Measurements from ENCODE around the gene SCG2. TPM values are rescaled to one million over a fixed set of nuclear protein-coding genes. Genes with fewer than 3 reads are reported as not detected.

SCG2 gene
- total and polyA plus RNA-seq, 2 of the 4 experiments (the other 2 are of a cell fraction) = 0.36 to 0.46 TPM

- in situ Hi-C loops (cut with MboI; ENCODE audit: low sequenced_read_pairs) (loop anchor here (25.0 kb wide), 1 partner anchor 980 kb away; no protein-coding TSS in a partner anchor), intact Hi-C loops (cut with micrococcal nuclease) (no loop called here), dilution Hi-C loops (cut with HindIII; ENCODE audit: low sequenced_read_pairs, unreplicated experiment) (no loop called here)
- H2AK9ac ChIP-seq (replicated peaks; ENCODE audit: low read depth, low read length, poor library complexity) = peak overlapping the region; percentile 47
- H4K20me1 ChIP-seq (ENCODE audit: insufficient read depth, low read length) = no peaks in the 10 kb centered on the region
- H3K4ac ChIP-seq (ENCODE audit: low read depth, low read length) = no peak overlapping the region
- 0 out of 3 replicates have a peak overlapping the region, but pooled peaks have one; percentile 54 for H2BK15ac ChIP-seq (ENCODE audit: low read depth, low read length)
- H2AFZ ChIP-seq (replicated peaks; ENCODE audit: low read length, poor library complexity) = peak overlapping the region; percentile 5
- no peaks in the 10 kb centered on the region for H3K9me3 ChIP-seq (ENCODE audit: control insufficient read depth, insufficient read depth, low read length)
- H2AK5ac ChIP-seq (ENCODE audit: low read depth, low read length) = peak overlapping the region; percentile 62
- no peak overlapping the region for H2BK20ac ChIP-seq (ENCODE audit: low read depth, low read length)
- no peak overlapping the region for H3K9ac ChIP-seq (ENCODE audit: low read depth, low read length)
- H3K4me1 ChIP-seq (ENCODE audit: control insufficient read depth, insufficient read depth, low read length) = peaks cover 7% of the 10 kb centered on the region
- no peaks in the 10 kb centered on the region for H3K79me1 ChIP-seq (ENCODE audit: low read depth in 1 of 2, low read length in 2 of 2)
- H3K27ac ChIP-seq (ENCODE audit: insufficient read depth, low read length) = no peak overlapping the region
- no peak overlapping the region; the same call in 1 of the 2 replicates for H3K14ac ChIP-seq (replicated peaks; ENCODE audit: low read depth, low read length)
- H3K23ac ChIP-seq (ENCODE audit: low read depth, low read length) = no peak overlapping the region
- H3K4me3 ChIP-seq (ENCODE audit: insufficient read depth, low read depth, low read length) = no peak overlapping the region
- no peak overlapping the region for H3K18ac ChIP-seq (ENCODE audit: low read depth, low read length)
- BruUV-seq (replicated peaks) = no TSS peak
- no peaks in the 10 kb centered on the region for H3K36me3 ChIP-seq (ENCODE audit: control insufficient read depth, insufficient read depth, low read length)
- H3K56ac ChIP-seq (ENCODE audit: extremely low read depth, insufficient read depth, low read length) = no peak overlapping the region
- no peaks in the 10 kb centered on the region for H3K27me3 ChIP-seq (ENCODE audit: control insufficient read depth, insufficient read depth, low read length)
- no peak for ATAC-seq (ENCODE audit: low read depth)
- no peak overlapping the region for H3K4me2 ChIP-seq (ENCODE audit: low read depth, low read length)
- no peak overlapping the region; the same call in 1 of the 2 replicates for H4K91ac ChIP-seq (ENCODE audit: insufficient read depth, low read depth, low read length)
- no peak overlapping the region for H2BK5ac ChIP-seq (ENCODE audit: low read depth, low read length, poor library complexity, severe bottlenecking)
- TF ChIP-seq SMC3 (IDR thresholded peaks at IDR 0.05; ENCODE audit: low read depth, low read length) (no peak), FOS (IDR thresholded peaks at IDR 0.05; ENCODE audit: low read depth, low read length) (no peak), RAD21 (IDR thresholded peaks at IDR 0.05; ENCODE audit: low read length) (no peak), MAFK (IDR thresholded peaks at IDR 0.05; ENCODE audit: low read depth, low read length) (no peak), RCOR1 (IDR thresholded peaks at IDR 0.05; ENCODE audit: insufficient replicate concordance, low read length) (no peak), MXI1 (IDR thresholded peaks at IDR 0.05; ENCODE audit: borderline replicate concordance, low read depth, low read length) (no peak), NFE2L2 (IDR thresholded peaks at IDR 0.05; ENCODE audit: low read depth, low read length) (no peak), CHD1 (IDR thresholded peaks at IDR 0.05; ENCODE audit: low read depth, low read length) (no peak), POLR2A (IDR thresholded peaks at IDR 0.05; ENCODE audit: low read depth, low read length) (no peak), CEBPB (IDR thresholded peaks at IDR 0.05; ENCODE audit: low read depth, low read length) (no peak), MAZ (IDR thresholded peaks at IDR 0.05; ENCODE audit: borderline replicate concordance, low read depth, low read length) (no peak), BHLHE40 (IDR thresholded peaks at IDR 0.05; ENCODE audit: low read depth, low read length) (no peak), RFX5 (IDR thresholded peaks at IDR 0.05; ENCODE audit: low read depth, low read length) (no peak)
- TF ChIP-seq, protein P1, sequence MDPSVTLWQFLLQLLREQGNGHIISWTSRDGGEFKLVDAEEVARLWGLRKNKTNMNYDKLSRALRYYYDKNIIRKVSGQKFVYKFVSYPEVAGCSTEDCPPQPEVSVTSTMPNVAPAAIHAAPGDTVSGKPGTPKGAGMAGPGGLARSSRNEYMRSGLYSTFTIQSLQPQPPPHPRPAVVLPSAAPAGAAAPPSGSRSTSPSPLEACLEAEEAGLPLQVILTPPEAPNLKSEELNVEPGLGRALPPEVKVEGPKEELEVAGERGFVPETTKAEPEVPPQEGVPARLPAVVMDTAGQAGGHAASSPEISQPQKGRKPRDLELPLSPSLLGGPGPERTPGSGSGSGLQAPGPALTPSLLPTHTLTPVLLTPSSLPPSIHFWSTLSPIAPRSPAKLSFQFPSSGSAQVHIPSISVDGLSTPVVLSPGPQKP (IDR thresholded peaks at IDR 0.05; ENCODE audit: borderline replicate concordance, low read depth, low read length) = no peak
- TF ChIP-seq, protein P2, sequence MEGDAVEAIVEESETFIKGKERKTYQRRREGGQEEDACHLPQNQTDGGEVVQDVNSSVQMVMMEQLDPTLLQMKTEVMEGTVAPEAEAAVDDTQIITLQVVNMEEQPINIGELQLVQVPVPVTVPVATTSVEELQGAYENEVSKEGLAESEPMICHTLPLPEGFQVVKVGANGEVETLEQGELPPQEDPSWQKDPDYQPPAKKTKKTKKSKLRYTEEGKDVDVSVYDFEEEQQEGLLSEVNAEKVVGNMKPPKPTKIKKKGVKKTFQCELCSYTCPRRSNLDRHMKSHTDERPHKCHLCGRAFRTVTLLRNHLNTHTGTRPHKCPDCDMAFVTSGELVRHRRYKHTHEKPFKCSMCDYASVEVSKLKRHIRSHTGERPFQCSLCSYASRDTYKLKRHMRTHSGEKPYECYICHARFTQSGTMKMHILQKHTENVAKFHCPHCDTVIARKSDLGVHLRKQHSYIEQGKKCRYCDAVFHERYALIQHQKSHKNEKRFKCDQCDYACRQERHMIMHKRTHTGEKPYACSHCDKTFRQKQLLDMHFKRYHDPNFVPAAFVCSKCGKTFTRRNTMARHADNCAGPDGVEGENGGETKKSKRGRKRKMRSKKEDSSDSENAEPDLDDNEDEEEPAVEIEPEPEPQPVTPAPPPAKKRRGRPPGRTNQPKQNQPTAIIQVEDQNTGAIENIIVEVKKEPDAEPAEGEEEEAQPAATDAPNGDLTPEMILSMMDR (conservative IDR thresholded peaks at IDR 0.05; ENCODE audit: low read depth, low read length) = no peak
- H3K9me1 ChIP-seq (ENCODE audit: insufficient read depth, low read length) = peaks cover 3% of the 10 kb centered on the region
- no peak overlapping the region for H4K8ac ChIP-seq (ENCODE audit: low read depth in 2 of 2, low read length in 2 of 2)
- no peak for DNase-seq
- no peak overlapping the region for H4K5ac ChIP-seq (ENCODE audit: low read depth, low read length)
- ChIA-PET CTCF (no interaction called here), POLR2A (ENCODE audit: unreplicated experiment) (no interaction called here)
- peak overlapping the region; percentile 6 for H2BK120ac ChIP-seq (ENCODE audit: low read depth, low read length)
- WGBS, 2 experiments (ENCODE audit: extremely low coverage in 2 of 2, insufficient read length in 1 of 2) = 96% methylated on average over 5 of the region's 5 CpGs; no CpG with 5 or more reads in 1 of the 2 experiments
These were observed 20.2 kb downstream of the SCG2 start for GRCh38 chr2:223582001-223582400.

Measured in IMR-90 (cell line).